GM21619 (cell line): ENCODE results near the gene DUSP10.

Experiments
- ATAC-seq: cut with Tn5 transposase; IDR thresholded peaks from one replicate; pipeline ENCODE4 v1.9.1; 2021; ENCODE audit not compliant: unreplicated experiment

Gene DUSP10

DNA sequence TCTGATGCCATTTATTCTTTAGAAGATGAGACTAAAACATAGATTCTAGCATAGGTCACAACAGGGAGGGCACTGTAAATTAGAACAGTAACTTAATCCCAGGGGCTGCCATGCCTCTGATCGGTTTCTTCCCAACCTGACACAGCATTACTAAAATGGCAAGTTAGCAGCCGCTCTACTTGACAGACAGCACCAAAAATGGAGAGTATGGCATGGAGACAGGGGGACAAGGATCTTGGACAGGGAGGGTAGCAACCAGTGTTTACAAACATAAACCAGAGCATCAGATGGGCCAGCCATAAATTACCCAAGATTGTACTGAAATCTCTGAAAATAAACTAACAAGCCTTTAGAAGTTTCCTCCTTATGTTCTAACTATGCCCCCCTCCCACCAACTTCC, 5.9 kb downstream of the DUSP10 start:
- no peak for ATAC-seq

- ATAC-seq = no peak
Measured at GRCh38 chr1:221734187-221734586, 7.7 kb downstream of the DUSP10 start.

GRCh38 chr1:221732052-221732451, 9.8 kb downstream of the DUSP10 start:
- no peak for ATAC-seq

- no peak for ATAC-seq
Measured at GRCh38 chr1:221729771-221730330, 12.0 kb downstream of the DUSP10 start.

DNA sequence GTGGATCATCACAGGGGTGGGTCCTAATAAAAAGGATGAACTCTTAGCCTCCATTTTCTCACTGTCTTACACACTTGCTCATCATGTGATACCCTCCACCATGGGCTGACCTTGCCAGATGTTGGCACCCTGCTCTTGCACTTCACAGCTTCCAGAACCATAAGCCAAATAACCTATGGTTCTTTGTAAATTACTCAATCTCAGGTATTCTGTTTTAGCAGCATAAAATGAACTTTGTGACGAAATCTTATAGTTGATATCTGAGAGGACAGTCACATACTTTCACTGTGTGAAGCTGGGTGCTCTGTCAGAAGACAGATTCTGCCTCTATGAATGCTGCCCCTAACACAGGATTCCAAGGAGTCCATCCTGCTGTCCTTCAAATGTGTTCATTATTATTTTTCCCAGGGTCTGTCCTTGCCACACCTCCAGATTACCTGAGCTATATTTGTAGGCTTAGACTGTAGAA, 13.8 kb downstream of the DUSP10 start:
- ATAC-seq = no peak

DNA sequence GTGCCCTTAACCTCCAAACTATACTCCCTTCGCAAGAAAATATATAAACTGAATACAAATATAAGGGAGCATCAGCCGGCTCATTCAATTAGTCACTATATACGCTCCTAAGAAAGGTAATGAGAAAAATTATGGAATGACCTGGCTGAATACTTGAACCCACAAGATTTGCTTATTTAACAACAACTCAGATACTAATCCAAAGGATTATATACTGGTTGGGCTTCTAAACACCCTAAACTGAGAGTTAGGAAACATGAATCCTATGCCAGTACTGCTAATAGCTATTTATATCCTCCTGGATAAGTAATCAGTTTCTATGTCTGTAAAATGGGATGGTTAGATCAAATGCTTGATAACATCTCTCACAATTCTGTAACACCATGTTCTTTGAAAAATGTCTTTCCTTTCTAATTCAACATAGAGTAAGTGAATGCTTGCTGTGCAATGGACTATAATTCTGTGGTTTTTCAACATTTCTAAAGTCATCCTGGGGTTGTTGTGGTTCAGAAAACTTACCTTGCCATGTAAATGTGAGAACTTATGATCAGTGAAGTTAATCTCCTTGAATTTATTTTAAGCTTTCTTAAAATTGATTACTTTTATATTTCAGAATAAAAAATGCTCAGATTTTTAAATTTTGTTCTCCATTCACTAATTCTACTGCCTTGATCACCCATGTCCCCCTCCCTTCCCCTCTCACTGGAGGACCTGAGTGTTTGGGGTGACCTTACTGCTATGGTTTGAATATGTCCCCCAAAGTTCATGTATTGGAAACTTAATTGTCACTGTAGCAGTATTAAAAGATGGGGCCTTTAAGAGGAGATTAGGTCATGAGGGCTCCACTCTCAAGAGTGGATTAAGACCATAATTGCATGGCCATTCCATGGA, 14.5 kb downstream of the DUSP10 start:
- ATAC-seq = no peak

DNA sequence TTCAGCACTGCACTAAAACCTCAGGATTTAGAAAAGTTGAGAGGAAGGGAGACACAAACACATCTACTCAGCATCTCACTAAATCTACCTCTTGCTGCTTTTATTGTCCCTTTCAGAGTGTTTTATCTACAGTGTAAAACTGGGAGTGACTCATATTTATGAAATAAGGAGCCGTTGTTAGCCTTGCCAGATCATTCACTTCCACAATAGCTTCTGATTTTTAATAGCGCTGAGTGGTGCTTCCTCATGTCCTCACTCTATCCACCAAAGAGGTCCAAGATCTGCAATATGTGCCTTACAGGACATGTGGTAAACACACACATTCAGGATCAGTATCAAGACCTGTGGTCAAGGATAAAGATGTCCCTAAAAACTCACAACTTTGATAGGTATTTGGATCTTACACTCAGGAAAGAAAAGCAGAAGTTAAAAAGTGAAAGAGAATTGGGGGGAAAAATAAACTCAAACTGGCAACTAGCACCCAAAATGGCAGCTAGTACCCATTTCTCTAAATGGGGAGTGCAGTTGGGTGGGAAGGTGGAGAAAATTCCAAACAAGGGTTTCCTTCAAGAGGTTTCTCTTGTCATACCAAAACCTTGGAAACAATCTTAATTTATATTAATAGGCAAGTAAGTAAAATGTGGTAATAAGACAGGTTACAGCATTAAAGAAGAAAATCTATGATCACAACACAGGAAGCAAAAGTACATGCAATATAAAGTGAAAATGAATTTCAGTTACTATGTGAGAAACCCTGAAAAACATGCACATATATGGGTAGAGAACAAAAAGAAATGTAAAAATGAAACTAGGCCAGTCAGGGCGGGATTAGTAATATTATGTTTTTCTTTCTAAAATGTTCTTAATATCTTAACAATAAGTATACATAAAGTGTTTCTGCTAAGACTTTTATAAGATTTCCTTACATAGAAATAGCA, 15.9 kb downstream of the DUSP10 start:
- peak; percentile 66 for ATAC-seq

DNA sequence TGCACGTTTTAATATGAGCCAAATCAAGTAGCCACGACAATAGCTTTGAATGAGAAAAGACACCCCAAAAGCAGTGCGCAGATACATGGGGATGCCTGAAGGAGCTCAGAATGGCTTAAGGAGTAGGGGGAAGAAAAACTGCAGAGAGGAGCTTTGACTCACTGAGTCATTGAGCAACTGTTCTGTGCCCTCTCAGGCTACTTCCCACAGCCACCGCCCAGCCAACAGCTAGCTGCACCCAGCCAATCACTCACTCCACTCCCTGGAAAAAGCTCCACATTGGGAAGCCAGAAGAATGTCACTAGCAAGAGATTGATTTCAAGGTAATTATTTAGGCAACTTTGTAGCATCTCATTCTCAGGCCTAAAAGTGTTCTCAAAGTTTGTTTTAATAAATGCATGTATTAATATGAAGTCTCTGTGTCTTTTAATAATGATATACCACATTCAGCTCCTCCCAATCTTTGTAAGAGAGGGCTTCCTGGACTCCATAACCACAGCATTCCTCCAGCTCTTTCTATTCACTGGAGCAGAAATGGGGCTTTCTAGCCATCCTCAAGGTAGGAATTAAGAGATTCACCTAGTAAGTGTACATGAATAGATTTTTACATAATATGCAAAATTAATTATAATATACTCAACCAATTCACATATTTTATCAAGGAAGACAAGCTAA, 16.8 kb downstream of the DUSP10 start:
- no peak for ATAC-seq

DNA sequence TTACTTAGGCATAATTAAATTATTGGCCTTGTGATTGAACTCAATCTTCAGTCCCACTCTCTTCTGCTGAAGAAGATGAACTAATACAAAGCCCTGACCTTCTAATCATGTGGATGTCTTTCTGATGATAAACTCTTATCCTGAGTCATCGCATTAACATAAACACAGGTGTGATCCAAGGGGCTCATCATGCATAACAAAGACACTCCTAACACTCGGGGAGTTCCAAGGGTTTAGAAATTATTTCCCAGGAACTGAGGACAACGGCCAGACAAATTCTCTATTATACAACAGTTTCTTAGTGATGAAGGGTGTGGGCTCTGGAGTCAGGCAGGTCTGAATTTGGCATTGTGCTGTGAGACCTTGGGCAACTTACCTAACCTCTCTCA, 18.0 kb downstream of the DUSP10 start:
- ATAC-seq = no peak

GRCh38 chr1:221723018-221723847, 18.7 kb downstream of the DUSP10 start:
- no peak for ATAC-seq

DNA sequence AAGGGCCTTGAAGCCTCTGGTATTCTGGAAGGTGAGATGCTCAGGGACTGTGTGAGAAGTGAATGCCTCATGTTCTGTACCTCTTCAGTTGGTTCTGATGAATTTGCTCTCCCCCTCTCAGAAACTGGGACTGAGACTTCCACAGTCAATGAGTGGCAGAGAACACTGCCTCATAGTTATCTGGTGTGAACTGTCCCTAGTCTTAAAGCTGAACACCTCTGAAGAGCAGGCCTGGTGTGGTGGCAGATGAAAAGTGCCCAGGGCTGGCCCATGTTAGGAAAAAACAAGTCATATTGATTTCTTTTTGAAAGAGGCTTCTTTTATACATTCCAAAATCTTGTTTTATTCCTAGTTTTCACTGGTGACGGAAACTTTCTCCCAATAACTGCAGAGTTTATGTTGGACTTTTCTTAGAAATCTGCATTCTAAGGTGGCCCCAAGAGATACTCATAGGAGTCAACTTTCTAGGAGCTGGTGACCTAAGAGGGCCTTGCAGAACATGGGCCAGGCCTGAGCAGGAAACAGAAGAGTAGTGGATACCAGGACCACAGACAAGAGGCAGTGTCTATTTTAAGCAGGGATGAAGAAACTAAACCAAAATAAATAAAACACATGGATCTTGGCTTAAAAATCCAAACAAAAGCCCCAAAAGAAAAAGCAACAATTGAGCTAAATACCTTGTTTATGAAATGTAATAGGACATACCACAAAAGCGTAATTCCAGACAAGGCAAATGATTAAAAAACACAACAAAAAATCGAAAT, 19.5 kb downstream of the DUSP10 start:
- ATAC-seq = no peak

- no peak for ATAC-seq
Measured at GRCh38 chr1:221720545-221720944, 21.3 kb downstream of the DUSP10 start.

DNA sequence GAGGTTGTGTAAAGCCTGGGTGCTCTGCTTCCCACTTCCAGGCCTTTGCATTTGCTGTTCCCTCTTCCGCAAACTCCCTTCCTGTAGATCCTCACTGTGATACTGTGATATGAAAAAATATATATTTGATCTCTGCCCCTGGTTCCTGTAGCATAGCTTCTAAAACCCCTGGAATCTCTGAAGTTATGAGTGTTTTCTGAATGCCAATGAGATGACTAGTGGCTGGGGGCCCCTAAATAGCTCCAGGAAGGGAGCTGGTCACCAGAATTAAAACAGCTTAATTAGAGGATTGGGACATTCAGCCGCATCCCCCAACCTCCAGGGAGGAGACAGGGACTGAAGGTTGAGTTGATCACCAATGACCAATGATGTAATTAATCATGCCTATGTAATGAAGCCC, 21.9 kb downstream of the DUSP10 start:
- no peak for ATAC-seq

DNA sequence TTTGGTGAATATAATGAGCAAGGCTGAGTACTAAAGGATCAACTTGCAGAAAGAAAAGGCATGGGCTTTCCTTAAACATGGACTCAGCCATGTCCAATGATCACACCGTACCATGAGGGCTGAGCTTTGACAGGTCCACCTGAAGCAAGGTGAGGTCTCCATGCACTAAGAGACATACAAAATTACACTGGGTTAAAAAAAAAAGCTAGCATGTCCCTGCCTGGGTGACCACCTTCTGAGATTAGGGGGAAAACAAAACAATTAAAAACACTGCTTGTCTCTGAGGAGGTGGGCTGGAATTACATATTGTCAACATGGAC, 22.7 kb downstream of the DUSP10 start:
- no peak for ATAC-seq

DNA sequence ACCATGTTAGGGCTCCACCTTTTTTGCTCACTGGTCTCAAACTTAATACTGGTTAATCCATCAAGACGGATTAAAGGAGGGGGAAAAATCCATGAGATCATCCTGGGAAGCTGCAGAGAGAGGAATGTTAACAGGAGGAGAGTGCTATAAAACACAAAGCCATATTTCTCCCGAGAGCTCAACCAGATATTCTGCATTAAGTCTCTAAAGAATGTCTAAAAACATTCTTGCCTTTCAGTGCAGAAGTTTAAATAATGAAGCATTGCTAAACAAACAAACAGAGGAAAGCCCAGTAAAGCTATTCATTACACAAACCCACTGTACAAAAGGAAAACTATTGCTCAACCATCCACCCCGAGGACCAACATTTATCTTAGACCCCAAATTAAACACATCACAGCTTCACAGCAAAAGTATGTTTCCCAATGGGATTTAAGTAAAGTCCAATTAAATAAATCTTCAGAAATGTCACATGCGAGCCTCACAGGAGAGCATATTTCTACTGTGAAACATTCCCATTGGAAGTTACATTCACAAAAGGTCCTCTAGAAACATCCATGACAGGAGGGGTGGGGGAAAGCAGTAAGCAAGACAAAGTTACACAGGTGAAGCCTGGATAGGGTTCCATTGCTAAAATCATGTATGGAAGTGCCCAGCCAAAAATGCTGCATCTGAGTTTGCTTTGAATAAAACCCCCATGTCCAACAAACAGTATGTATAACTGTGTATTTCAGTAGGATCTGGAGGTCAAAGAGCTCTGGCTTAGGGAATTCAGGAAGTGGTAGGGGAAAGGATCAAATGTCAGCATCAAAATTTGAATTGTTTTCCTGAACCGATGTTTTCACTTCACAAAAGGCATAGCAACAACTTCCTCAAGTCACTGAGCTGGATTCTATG, 23.3 kb downstream of the DUSP10 start:
- ATAC-seq = no peak

- no peak for ATAC-seq
Measured at GRCh38 chr1:221717485-221717853, 24.4 kb downstream of the DUSP10 start.

- no peak for ATAC-seq
Measured at GRCh38 chr1:221716713-221717484, 25.0 kb downstream of the DUSP10 start.
